ENCODE measurements around the gene TNFRSF19.

Gene TNFRSF19

DNA sequence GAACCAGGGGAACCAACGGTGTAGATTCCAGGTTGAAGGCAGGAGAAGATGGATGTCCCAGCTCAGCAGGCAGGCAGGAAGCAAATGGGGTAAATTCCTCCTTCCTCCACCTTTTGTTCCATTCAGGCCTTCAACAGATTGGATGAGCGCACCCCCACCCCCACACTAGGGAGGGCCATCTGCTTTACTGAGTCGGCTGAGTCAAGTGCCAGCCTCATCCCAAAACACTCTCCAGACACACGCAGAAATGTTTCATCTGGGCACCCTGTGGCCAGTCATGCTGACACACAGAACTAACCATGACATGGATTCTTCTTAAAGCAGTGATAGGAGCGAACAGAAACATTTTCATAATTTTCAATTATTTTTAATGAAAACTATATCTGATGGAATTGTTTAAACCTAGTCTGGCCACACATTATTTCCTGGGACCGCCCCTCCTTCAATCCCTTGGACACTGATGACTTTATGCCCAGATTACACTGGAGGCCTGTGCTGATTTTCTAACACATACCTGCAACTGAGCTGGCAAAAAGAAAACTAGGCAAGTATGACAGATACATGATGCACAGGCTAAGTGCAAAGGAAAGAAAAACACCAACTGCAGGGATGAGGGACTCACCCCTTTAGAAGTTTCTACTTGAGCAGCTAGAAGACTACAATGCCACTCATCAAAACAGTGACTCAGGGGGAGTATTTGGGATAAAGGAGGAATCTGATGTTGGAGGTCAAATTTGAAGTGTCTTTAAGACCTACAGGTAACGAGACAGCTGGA is 154.2 kb downstream of the TNFRSF19 start:
- no peak for FAIRE-seq

Data from endometrium (tissue), 2 donors.